HFF-Myc (cell line): Measurements from ENCODE around the gene YPEL2.
A peak's percentile ranks its signal among the peaks of the same experiment; 100 is the strongest.

Source experiments
- DNase-seq: peaks from one replicate; pipeline ENCODE4 v3.0.0-alpha.2; 2011; ENCODE audit warnings: low read depth; ENCODE audit errors: extremely low read depth
- H3K4me3 ChIP-seq: replicated peaks from 2 replicates; pipeline ENCODE4 v1.5.1; 2011; ENCODE audit warnings: low read depth, mild to moderate bottlenecking, control low read depth, low read length
- TF ChIP-seq, protein P1 (sequence below): IDR thresholded peaks from 2 replicates; pipeline ENCODE4 v1.5.1; 2012; ENCODE audit warnings: mild to moderate bottlenecking, low read depth, low read length, control low read depth; ENCODE audit errors: missing control alignments

The YPEL2 gene

DNA sequence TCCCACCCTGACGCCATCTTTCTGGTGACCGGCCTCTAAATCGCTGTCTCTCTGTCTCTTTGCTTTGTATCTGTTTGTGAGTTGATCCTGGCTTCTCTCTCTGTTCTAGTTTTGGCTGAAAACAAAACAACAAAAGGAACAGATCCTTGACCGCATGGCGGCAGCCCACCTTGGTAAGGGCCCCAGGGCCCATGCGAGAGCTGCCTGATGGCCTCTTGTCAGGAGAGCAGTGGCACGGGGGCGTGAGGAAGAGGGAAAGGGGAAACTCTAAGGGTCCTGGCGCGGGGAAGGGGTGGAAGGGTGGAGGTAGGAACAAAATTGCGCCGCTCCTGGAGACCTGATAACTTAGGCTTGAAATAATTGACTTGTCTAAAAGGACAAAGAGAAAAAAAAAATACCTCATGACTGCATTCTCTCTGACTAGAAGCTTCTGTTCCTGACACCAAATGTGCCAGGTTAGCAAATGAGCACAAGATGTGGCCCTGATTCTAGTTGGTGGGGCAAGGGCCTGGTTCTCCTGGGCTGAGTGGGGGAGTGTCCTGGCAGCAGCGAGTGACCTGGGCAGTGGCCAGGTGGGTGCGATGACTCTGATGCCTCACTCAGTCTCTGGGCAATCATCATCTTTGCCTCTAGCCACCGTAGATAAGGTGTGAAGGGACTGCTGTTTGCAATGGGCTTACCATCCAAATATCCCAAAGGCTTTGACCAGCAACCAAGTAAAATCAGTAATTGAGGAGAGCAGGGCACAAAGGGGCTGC, 66.0 kb downstream of the YPEL2 start:
- TF ChIP-seq, protein P1, sequence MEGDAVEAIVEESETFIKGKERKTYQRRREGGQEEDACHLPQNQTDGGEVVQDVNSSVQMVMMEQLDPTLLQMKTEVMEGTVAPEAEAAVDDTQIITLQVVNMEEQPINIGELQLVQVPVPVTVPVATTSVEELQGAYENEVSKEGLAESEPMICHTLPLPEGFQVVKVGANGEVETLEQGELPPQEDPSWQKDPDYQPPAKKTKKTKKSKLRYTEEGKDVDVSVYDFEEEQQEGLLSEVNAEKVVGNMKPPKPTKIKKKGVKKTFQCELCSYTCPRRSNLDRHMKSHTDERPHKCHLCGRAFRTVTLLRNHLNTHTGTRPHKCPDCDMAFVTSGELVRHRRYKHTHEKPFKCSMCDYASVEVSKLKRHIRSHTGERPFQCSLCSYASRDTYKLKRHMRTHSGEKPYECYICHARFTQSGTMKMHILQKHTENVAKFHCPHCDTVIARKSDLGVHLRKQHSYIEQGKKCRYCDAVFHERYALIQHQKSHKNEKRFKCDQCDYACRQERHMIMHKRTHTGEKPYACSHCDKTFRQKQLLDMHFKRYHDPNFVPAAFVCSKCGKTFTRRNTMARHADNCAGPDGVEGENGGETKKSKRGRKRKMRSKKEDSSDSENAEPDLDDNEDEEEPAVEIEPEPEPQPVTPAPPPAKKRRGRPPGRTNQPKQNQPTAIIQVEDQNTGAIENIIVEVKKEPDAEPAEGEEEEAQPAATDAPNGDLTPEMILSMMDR = no peak
- H3K4me3 ChIP-seq = no peak overlapping the region
- no peak for DNase-seq

DNA sequence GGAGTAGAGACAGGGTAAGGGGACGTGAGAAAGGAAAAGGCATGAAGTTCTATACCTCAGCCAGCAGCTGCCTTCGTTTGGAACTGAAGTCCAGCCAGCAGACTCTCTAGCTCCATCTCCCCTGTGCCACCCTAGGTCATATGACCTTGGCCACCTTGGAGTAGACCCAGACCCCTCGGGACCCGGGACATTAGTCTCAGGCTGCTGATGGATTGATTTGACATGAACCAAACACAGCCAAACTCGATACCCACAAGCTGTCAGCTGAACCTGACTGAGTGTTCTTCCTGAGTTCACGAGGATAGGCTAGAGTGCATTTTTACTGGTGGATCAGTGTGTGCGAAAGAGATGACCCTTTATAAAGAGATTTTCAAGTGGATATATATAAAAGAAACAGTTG, 68.5 kb downstream of the YPEL2 start:
- DNase-seq = no peak
- TF ChIP-seq, protein P1 = no peak
- H3K4me3 ChIP-seq = no peak overlapping the region

DNA sequence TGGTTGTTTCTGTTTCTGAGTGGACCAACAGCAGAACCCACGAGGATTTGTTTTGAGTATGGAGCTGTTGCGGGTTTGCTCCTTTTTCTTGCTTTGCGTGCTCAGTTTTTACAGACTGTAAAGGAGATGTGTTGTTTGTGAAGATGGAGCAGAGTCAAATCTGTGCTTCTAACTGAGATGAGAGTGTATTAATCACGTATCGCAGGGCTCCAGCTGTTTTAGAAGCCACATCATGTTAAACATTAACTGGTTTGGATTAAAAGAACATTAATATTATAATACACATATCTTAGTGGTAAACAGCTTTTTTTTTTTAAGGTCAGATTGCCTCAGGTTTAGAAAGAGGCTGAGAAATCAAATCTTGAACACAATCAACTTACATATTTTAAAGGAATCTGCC, 69.4 kb downstream of the YPEL2 start:
- no peak for DNase-seq
- TF ChIP-seq, protein P1 = no peak
- H3K4me3 ChIP-seq = peak overlapping the region; percentile 30

DNA sequence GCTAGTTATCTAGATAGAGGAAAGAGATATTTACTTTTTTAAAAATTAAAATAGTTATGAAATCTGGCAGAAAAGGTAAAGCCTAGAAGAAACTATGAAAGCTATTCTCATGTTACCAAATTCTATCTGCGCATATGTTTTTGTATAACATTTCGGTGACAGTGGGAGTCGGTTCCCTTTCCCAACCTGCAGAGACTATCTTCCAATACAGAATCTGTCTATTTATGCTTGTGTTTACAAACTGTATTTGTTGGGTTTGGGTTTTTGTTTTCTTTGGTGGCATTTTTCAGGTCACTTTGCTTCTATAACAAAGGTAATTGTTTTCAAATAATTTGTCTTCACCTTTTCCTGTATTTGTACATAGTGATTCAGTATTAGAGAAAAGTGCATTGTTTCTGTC, 69.8 kb downstream of the YPEL2 start:
- TF ChIP-seq, protein P1 = no peak
- no peak overlapping the region for H3K4me3 ChIP-seq
- no peak for DNase-seq

DNA sequence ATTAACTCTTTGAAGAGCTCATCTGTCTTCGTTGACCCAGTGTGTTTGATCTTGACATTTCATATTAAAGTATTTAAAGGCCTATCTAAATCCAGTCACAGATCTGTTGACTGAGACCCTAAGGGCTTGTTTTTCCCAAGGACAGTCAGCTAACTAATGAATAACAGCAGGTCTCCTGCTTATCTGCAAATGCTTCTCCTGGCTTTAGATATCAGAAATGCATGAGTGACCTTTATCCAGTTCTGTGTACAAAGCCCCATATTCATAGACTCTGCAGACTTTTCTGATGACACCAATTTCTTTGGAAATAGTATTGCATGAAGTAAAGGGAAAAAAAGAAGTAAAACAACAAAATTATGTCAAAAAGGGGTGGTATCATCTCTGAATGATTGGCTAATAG, 70.3 kb downstream of the YPEL2 start:
- no peak overlapping the region for H3K4me3 ChIP-seq
- DNase-seq = no peak
- TF ChIP-seq, protein P1 = no peak

DNA sequence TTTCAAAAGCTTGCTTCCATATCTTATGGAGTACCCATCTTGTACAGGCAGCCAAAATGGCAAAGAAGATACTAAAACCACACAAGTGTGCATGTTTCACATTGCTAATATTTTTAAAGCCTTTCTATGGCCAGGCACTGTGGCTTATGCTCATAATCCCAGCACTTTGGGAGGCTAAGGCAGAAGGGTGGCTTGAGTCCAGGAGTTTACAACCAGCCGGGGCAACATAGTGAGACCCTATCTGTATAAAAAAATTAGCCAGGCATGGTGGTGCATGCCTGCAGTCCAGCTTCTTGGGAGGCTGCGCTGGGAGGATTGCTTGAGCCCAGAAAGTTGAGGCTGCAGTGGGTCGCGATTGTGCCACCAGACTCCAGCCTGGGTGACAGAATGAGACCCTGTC, 71.3 kb downstream of the YPEL2 start:
- DNase-seq = no peak
- TF ChIP-seq, protein P1 = no peak
- no peak overlapping the region for H3K4me3 ChIP-seq

DNA sequence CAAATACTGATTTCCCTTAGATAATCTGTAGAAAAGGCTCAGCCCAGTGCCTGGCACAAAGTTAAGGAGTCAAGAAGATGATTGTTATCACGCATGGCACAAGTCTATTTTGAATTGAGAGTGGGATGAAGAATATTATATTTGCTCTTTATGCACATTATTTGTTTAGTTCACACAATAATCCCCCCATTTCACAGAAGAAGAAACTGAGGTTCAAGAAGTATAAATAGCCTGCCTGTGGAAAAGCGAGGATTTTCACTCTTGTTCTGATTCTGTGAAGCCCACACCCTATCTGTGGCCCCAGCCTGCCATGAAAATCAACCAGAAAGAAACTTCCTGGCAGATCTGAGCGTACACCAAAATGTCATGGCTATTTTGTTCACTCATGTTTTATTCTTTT, 73.0 kb downstream of the YPEL2 start:
- no peak overlapping the region for H3K4me3 ChIP-seq
- no peak for DNase-seq
- TF ChIP-seq, protein P1 = no peak
